Fibroblast of lung (primary cell): ENCODE results near the gene CIDEB.

Experiments
- EZH2 ChIP-seq: IDR thresholded peaks from 2 replicates; pipeline ENCODE4 v1.5.1; 2012; ENCODE audit warnings: low read length, control low read depth, mild to moderate bottlenecking; ENCODE audit errors: missing control alignments
- TF ChIP-seq, protein P1 (sequence below), 2 donors: IDR thresholded peaks in 1 of 2; conservative IDR thresholded peaks in 1 of 2; 1 replicate in 1 of 2; 2 replicates in 1 of 2; pipeline ENCODE4 v1.5.1; 2011 to 2012; ENCODE audit warnings: low read length in 2 of 2, control low read depth in 1 of 2, inconsistent platforms in 1 of 2, low read depth in 1 of 2, mild to moderate bottlenecking in 1 of 2

DNA sequence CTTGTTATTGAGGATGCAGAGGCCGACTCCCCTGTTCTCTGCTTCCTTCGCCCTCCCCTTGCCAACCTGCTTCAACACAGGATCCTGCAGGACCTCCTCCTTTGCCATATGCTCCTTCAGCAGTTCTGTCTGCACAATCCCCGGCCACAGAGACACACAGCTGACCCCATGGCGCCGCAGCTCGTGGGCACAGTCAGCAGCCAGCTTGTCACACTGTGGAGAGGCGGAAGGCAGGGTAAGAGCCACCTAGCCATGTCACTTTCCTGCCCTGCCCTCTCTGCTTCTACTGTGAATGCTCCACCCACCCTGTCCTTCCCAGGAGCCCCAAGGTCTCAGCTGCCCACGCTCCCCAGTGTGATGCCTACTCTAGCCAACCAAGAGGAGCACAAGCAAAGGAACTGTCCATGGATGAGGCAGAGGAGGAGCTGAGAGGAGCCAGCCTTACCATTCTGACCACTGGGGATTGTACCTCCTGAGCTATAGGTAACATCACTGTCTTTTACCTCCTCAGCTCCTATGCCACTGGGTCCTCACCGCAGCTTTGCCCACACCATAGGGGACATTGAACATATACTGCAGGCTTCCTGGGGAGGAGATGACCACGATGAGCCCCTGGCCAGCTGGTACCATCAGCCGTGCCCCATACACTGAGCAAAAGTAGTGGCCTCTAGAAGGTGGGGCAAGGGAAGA lies 15.5 kb downstream of the CIDEB start:
- TF ChIP-seq, protein P1, sequence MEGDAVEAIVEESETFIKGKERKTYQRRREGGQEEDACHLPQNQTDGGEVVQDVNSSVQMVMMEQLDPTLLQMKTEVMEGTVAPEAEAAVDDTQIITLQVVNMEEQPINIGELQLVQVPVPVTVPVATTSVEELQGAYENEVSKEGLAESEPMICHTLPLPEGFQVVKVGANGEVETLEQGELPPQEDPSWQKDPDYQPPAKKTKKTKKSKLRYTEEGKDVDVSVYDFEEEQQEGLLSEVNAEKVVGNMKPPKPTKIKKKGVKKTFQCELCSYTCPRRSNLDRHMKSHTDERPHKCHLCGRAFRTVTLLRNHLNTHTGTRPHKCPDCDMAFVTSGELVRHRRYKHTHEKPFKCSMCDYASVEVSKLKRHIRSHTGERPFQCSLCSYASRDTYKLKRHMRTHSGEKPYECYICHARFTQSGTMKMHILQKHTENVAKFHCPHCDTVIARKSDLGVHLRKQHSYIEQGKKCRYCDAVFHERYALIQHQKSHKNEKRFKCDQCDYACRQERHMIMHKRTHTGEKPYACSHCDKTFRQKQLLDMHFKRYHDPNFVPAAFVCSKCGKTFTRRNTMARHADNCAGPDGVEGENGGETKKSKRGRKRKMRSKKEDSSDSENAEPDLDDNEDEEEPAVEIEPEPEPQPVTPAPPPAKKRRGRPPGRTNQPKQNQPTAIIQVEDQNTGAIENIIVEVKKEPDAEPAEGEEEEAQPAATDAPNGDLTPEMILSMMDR (conservative IDR thresholded peaks at IDR 0.05 in 1 of 2, IDR thresholded peaks at IDR 0.05 in 1 of 2; ENCODE audit: low read depth in 1 of 2, low read length in 2 of 2) = no peak
- no peak for TF ChIP-seq EZH2
